ENCODE results near the gene CASK.

The CASK gene

DNA sequence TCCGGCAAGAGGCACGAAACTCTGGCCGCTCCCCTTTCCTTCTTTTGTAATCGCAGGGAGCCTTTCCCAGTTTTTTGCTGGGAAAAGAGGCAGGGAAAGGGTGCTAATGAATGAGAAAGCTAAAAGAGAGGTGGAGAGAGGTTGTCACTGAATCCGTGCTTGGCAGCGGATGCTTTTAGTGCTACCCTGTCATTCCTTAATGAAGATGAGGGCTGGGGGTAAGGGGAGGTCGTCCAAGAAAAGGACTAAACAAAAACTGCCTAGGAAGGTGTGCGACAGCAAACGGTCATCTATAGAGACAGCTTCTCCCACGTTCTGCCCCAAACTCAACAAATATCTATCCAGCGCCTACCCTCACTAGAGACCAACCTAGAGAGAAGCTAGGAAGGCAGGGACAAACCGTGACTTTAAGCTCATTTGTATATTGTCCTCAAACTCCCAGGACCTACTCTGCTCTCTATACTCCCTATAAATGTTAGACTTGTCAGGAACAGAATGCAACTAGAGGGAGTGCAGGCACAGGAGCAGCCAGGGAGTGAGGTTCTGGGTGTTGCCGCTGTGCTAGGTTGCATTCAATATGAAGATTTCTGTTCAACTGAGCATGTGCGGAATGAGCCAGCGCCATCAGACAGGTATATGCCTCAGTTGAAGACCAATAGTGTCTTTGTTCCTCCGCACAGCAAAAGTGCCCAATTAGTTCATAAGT is 777 bp upstream of the CASK start:
- no peak for FAIRE-seq
- TF ChIP-seq, protein P1, sequence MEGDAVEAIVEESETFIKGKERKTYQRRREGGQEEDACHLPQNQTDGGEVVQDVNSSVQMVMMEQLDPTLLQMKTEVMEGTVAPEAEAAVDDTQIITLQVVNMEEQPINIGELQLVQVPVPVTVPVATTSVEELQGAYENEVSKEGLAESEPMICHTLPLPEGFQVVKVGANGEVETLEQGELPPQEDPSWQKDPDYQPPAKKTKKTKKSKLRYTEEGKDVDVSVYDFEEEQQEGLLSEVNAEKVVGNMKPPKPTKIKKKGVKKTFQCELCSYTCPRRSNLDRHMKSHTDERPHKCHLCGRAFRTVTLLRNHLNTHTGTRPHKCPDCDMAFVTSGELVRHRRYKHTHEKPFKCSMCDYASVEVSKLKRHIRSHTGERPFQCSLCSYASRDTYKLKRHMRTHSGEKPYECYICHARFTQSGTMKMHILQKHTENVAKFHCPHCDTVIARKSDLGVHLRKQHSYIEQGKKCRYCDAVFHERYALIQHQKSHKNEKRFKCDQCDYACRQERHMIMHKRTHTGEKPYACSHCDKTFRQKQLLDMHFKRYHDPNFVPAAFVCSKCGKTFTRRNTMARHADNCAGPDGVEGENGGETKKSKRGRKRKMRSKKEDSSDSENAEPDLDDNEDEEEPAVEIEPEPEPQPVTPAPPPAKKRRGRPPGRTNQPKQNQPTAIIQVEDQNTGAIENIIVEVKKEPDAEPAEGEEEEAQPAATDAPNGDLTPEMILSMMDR (IDR thresholded peaks at IDR 0.05; ENCODE audit: insufficient read depth, missing control alignments), result no peak
- DNase-seq (ENCODE audit: insufficient read length, low spot score), result no peak

DNA sequence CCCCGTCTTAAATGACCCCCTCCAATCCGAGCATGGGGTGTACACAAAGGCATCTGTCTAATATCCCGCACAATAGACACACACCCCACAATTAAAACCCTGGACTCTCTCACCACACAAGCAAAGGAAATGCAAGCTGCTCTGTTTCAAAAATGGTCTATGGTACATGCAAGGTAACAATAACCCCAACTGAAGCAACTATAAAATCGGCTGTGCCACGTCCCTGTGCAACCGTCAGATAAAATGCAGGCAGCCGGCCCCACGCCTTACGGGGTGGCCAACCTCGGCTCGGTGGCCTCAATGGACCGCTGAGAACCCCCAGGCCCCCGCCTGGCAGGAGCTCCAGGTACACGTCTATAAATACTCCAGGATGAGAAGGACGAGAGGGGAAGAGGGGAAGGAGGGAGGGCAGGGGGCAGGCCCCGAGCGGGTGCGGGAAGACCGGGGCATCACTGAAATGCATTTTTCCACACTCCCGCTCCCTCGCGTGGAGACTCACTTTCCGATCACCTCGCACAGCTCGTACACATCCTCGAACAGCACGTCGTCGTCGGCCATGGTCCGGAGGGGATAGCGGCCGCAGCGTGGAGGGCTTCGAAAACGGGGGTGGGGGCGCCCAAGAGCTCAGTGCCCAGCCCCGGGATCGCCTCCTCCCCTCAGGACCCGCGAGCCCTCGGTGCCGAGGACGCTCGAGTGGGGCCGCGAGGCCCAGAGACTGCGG is 763 bp downstream of the CASK start:
- FAIRE-seq (no peak), DNase-seq (ENCODE audit: insufficient read length, low spot score) (no peak)
- TF ChIP-seq, protein P1 (IDR thresholded peaks at IDR 0.05; ENCODE audit: insufficient read depth, missing control alignments), result peak; percentile 18

DNA sequence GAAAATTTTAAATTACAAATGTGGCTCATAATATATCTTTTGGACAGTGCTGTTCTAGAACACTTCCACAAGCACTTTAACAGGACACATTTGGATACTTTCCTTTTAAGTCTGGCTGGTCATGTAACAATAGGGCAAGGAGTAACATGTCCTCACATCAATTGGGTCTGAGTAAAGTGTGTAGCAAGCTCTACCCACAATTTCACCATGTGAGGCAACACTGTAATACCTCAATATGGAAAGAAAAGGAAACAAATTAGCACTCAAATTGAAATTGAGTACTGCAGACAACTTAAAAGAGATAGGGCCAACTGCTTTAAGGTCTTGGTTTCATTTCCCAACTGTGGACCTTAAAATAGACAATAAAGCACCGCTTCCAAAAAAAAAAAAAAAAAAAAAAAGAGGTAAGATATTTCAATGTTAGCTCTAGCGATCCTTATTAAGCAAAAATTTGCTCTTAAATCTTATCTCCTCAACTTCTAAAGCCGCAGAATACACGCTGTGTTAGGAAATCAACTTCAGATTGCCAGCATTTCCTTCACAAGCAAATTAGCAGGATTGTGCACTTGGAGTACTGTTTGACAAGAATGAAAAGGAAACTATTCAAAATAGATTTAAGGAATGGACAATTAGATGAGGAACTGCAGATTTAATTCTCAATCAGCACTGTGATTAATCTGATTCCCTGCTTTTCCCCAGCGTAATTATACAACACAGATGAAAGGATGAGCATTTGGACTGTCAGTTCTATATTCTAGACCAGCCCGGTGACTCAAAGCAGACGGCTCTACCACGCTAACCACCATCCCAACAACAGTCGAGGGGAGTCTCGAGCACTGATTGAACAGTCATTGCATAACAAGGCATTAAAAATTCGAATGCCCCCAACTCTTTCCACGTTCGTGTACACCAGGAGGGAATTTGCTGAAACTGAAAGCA is 1.6 kb downstream of the CASK start:
- peak; percentile 11 for FAIRE-seq
- TF ChIP-seq, protein P1 (IDR thresholded peaks at IDR 0.05; ENCODE audit: insufficient read depth, missing control alignments), result no peak

DNA sequence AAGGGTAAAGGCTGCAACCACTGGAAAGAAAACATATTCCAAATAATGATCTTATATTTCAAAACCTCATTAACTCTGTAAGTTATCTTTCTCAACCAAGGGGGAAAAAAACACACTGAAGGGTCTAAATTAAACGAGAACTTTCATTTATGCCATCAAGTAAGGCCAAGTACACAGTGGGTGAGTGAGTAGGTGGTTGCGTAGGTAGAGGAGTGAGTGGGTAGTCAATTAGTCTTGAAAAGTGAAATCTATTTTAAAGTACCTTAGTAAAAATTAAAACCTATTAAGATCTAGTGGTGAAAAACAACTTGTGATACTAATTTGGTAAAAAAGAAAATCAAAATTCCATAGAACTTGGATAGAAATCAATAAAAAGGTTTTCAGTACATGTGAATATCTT is 3.5 kb downstream of the CASK start:
- no peak for FAIRE-seq
- TF ChIP-seq, protein P1 (IDR thresholded peaks at IDR 0.05; ENCODE audit: insufficient read depth, missing control alignments), result no peak
- no peak for DNase-seq (ENCODE audit: insufficient read length, low spot score)

More for the DNA sequence above, 1.6 kb downstream of the CASK start:
- DNase-seq (ENCODE audit: insufficient read length, low spot score), result no peak

DNA sequence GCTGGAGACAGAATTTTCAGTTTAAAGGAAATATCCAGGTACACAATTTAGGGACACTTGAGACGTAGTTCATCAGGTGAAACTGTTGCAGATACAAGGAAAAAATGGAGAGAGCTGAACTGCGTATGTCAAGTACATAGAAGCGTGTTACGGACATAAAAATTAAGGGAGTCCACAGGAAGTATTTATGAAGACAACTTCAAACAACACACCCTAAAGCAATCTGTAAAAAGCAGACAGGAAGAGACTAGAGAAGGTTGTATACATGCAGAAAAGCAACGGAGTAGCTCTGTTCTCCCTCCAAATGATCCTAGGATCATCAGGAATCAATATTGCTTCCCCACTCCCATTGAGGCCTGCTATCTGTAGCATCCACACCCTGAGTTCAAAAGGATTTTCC is 5.8 kb downstream of the CASK start:
- DNase-seq (ENCODE audit: insufficient read length, low spot score), result no peak
- TF ChIP-seq, protein P1 (IDR thresholded peaks at IDR 0.05; ENCODE audit: insufficient read depth, missing control alignments), result no peak
- FAIRE-seq, result no peak

DNA sequence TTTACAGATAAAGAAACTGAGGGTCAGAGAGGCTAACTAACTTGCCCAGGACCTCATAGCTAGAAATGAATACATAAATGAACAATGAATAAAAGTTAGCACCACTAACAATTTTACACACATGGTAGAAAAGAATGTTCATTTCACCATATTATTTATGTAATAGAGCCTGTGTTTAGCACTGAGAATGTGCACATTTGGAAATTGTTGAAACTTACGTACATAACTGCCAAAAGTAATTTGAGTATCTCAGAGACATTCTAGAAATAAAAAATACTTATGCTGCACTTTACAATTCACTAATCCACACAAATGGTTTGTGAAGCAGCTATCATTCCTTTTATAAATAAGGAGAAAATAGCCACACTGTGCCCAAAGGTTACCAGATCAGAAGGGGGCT is 9.9 kb downstream of the CASK start:
- TF ChIP-seq, protein P1 (IDR thresholded peaks at IDR 0.05; ENCODE audit: insufficient read depth, missing control alignments), result no peak
- DNase-seq (ENCODE audit: insufficient read length, low spot score) (no peak), FAIRE-seq (no peak)
